K562 (cell line): ENCODE results near the gene CYP51A1. TPM values are rescaled to one million over a fixed set of nuclear protein-coding genes. Genes with fewer than 3 reads are reported as not detected.

Experiments used
- C11orf30 ChIP-seq: fragments of 450-650 bp; IDR thresholded peaks from 2 replicates; pipeline ENCODE4 v1.6.1; 2016; ENCODE audit warnings: low read depth, mild to moderate bottlenecking
- GABPB2 ChIP-seq: fragments of 250-450 bp; sonication (Bioruptor Pico); conservative IDR thresholded peaks from 2 replicates; pipeline ENCODE4 v1.5.1; 2021; ENCODE audit warnings: mild to moderate bottlenecking
- IRF1 ChIP-seq: sonication (generic); formaldehyde crosslinking; IDR thresholded peaks from 2 replicates; pipeline ENCODE4 v1.8.0; 2022; ENCODE audit warnings: missing genetic modification reagents, mild to moderate bottlenecking, borderline replicate concordance
- RBM14 ChIP-seq: fragments of 200-400 bp; formaldehyde crosslinking; IDR thresholded peaks from 2 replicates; pipeline ENCODE4 v1.6.1; 2018; ENCODE audit warnings: low read depth, mild to moderate bottlenecking, low read length, moderate library complexity, borderline replicate concordance; ENCODE audit not compliant: insufficient read depth
- SAFB ChIP-seq: fragments of 200-400 bp; formaldehyde crosslinking; IDR thresholded peaks from 2 replicates; pipeline ENCODE4 v1.6.1; 2017; ENCODE audit warnings: low read depth, low read length, borderline replicate concordance
- SAP30 ChIP-seq: fragments of 200-600 bp; sonication (generic); IDR thresholded peaks from 2 replicates; pipeline ENCODE4 v1.6.1; 2012; ENCODE audit warnings: borderline replicate concordance, low read depth, mild to moderate bottlenecking, moderate library complexity, low read length, control low read depth, inconsistent platforms; ENCODE audit not compliant: insufficient read depth, poor library complexity, severe bottlenecking
- TGIF2 ChIP-seq: sonication (generic); formaldehyde crosslinking; IDR thresholded peaks from 2 replicates; pipeline ENCODE4 v1.8.1; 2022; ENCODE audit warnings: mild to moderate bottlenecking, missing genetic modification reagents, moderate library complexity
- ZC3H11A ChIP-seq: IDR thresholded peaks from 2 replicates; pipeline ENCODE4 v1.6.1; 2012; ENCODE audit warnings: low read depth, low read length, improper control_type of control experiment
- ZNF239 ChIP-seq: fragments of 250-450 bp; sonication (Bioruptor Pico); IDR thresholded peaks from 2 replicates; pipeline ENCODE4 v1.4.0; 2020; ENCODE audit warnings: mild to moderate bottlenecking
- ZNF311 ChIP-seq: fragments of 250-450 bp; sonication (Bioruptor Pico); IDR thresholded peaks from 2 replicates; pipeline ENCODE4 v1.4.0; 2020; ENCODE audit warnings: mild to moderate bottlenecking, moderate library complexity
- ZNF830 ChIP-seq: fragments of 250-450 bp; sonication (Bioruptor Pico); IDR thresholded peaks from 2 replicates; pipeline ENCODE4 v1.5.0; 2021; ENCODE audit warnings: mild to moderate bottlenecking
- ZSCAN29 ChIP-seq: fragments of 450-650 bp; IDR thresholded peaks from 2 replicates; pipeline ENCODE4 v1.6.1; 2017
- polyA plus RNA-seq, 8 experiments: library from polyadenylated mRNA; depleted of rRNA in 4 of 8; stranded (reverse) in 5 of 8; unstranded in 3 of 8; fragments of >200 nt; fragmentation: Nextera tagmentation in 2 of 8; fragmentation: Illumina TruSeq in 1 of 8; extraction: Ambion mirVana in 2 of 8; extraction: Trizol in 1 of 8; gene quantifications; 2 replicates each; pipeline versions ENCODE4 v1.2.1 to v1.2.3, GENCODE V29; 2011 to 2014; ENCODE audit warnings: inconsistent platforms in 1 of 8, missing spikeins in 1 of 8
- total RNA-seq, 7 experiments: library from RNA; depleted of rRNA in 6 of 7; stranded (reverse); fragments of >200 nt in 6 of 7; fragmentation: Illumina TruSeq in 2 of 7; extraction: Trizol in 2 of 7; gene quantifications; 2 replicates each; pipeline versions ENCODE4 v1.2.1 to v1.2.3, GENCODE V29; 2011 to 2021; ENCODE audit warnings: low replicate concordance in 1 of 7
- TF ChIP-seq, protein P1 (sequence below): fragments of 450-650 bp; IDR thresholded peaks from 2 replicates; pipeline ENCODE4 v1.6.1; 2018; ENCODE audit not compliant: partially characterized antibody
- TF ChIP-seq, protein P2 (sequence below): fragments of 450-650 bp; formaldehyde crosslinking; IDR thresholded peaks from 2 replicates; pipeline ENCODE4 v1.4.0; 2020; ENCODE audit warnings: mild to moderate bottlenecking, mixed read lengths
- TF ChIP-seq, protein P3 (sequence below): fragments of 450-650 bp; IDR thresholded peaks from 2 replicates; pipeline ENCODE4 v1.6.1; 2014; ENCODE audit warnings: low read depth, mild to moderate bottlenecking, moderate library complexity, borderline replicate concordance

The CYP51A1 gene
- total and polyA plus RNA-seq, 9 of the 15 experiments (the other 6 are each of a cell fraction or from before 2014, with no cell fraction given), result 35.4 to 151 (median 80.3) TPM

DNA sequence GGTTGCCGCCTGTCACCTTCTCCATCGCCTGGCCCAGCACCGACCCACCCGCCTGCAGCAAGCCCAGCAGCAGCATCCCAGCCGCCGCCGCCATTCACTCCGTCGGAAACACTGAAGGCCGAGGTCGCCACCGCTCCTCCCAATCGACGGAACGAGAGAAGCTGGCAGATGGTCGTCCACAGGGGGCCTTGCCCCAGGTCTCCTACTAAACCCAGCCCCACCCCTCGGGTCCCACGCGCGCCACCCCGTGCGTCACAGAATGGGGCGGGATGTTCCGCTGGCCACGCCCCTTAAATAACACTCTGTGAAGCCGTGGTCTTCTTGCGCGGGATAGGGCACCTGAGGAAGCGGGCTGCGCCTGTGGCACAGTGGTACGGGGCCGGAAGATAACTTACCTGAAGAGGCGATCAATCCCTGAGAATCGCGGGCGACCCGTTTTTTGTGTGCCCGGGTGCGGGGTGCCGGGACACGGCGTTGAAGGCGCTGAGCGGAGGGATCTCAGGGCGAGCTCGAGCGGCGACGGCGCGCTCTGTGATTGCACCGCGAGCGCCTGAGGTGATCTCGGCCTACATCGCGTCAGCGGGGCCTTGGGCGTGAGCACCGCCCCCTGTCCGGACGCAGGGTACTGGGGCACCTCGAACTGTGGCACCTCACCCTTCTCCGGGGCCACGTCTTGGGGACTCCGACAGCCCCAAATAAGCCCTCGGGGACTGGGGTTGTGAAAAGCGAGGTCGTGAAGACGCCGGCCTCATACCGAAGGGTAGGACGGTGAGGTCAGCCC lies at the start of gene CYP51A1 (continued):
- TF ChIP-seq, protein P1, sequence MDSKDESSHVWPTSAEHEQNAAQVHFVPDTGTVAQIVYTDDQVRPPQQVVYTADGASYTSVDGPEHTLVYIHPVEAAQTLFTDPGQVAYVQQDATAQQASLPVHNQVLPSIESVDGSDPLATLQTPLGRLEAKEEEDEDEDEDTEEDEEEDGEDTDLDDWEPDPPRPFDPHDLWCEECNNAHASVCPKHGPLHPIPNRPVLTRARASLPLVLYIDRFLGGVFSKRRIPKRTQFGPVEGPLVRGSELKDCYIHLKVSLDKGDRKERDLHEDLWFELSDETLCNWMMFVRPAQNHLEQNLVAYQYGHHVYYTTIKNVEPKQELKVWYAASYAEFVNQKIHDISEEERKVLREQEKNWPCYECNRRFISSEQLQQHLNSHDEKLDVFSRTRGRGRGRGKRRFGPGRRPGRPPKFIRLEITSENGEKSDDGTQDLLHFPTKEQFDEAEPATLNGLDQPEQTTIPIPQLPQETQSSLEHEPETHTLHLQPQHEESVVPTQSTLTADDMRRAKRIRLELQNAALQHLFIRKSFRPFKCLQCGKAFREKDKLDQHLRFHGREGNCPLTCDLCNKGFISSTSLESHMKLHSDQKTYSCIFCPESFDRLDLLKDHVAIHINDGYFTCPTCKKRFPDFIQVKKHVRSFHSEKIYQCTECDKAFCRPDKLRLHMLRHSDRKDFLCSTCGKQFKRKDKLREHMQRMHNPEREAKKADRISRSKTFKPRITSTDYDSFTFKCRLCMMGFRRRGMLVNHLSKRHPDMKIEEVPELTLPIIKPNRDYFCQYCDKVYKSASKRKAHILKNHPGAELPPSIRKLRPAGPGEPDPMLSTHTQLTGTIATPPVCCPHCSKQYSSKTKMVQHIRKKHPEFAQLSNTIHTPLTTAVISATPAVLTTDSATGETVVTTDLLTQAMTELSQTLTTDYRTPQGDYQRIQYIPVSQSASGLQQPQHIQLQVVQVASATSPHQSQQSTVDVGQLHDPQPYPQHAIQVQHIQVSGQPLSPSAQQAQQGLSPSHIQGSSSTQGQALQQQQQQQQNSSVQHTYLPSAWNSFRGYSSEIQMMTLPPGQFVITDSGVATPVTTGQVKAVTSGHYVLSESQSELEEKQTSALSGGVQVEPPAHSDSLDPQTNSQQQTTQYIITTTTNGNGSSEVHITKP, result peak; percentile 28
- TF ChIP-seq SAP30, result peak; percentile 91
- TF ChIP-seq SAFB, result peak; percentile 57; the same call in 1 of the 2 replicates
- TF ChIP-seq RBM14, result no peak; the same call in 1 of the 2 replicates
- peak; percentile 86 for TF ChIP-seq C11orf30
- 0 out of 2 replicates have a peak, but pooled peaks have one; percentile 36 for TF ChIP-seq ZNF311 (CRISPR knock-in tag)
- TF ChIP-seq, protein P2, sequence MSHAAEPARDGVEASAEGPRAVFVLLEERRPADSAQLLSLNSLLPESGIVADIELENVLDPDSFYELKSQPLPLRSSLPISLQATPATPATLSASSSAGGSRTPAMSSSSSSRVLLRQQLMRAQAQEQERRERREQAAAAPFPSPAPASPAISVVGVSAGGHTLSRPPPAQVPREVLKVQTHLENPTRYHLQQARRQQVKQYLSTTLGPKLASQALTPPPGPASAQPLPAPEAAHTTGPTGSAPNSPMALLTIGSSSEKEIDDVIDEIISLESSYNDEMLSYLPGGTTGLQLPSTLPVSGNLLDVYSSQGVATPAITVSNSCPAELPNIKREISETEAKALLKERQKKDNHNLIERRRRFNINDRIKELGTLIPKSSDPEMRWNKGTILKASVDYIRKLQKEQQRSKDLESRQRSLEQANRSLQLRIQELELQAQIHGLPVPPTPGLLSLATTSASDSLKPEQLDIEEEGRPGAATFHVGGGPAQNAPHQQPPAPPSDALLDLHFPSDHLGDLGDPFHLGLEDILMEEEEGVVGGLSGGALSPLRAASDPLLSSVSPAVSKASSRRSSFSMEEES, result no peak
- no peak for TF ChIP-seq ZSCAN29
- no peak for TF ChIP-seq TGIF2 (CRISPR knock-in tag)
- TF ChIP-seq, protein P3, sequence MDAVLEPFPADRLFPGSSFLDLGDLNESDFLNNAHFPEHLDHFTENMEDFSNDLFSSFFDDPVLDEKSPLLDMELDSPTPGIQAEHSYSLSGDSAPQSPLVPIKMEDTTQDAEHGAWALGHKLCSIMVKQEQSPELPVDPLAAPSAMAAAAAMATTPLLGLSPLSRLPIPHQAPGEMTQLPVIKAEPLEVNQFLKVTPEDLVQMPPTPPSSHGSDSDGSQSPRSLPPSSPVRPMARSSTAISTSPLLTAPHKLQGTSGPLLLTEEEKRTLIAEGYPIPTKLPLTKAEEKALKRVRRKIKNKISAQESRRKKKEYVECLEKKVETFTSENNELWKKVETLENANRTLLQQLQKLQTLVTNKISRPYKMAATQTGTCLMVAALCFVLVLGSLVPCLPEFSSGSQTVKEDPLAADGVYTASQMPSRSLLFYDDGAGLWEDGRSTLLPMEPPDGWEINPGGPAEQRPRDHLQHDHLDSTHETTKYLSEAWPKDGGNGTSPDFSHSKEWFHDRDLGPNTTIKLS, result peak; percentile 76
- TF ChIP-seq GABPB2 (CRISPR knock-in tag), result no peak
- no peak for TF ChIP-seq ZNF239 (CRISPR knock-in tag)
- peak; percentile 71 for TF ChIP-seq ZNF830 (CRISPR knock-in tag)
- TF ChIP-seq IRF1 (CRISPR knock-in tag), result 0 out of 2 replicates have a peak, but pooled peaks have one; percentile 53
- TF ChIP-seq ZC3H11A, result no peak
